Mammary epithelial cell (primary cell): ENCODE results near the gene TTC6.

ENCODE experiments used
- CTCF ChIP-seq, 2 donors: IDR thresholded peaks in 1 of 2; conservative IDR thresholded peaks in 1 of 2; 2 replicates each; pipeline ENCODE4 v1.5.1; 2011 to 2012; ENCODE audit warnings: inconsistent platforms in 2 of 2, low read length in 2 of 2, mild to moderate bottlenecking in 2 of 2, control low read depth in 1 of 2, low read depth in 1 of 2; ENCODE audit not compliant: insufficient read depth in 1 of 2; ENCODE audit errors: extremely low read depth in 1 of 2
- EZH2 ChIP-seq: IDR thresholded peaks from 2 replicates; pipeline ENCODE4 v1.6.1; 2012; ENCODE audit warnings: low read length, inconsistent platforms, borderline replicate concordance

GRCh38 chr14:37592482-37593408, 2.7 kb upstream of the TTC6 start:
- TF ChIP-seq CTCF (conservative IDR thresholded peaks at IDR 0.05 in 1 of 2, IDR thresholded peaks at IDR 0.05 in 1 of 2; ENCODE audit: extremely low read depth in 1 of 2, insufficient read depth in 1 of 2, low read depth in 1 of 2, low read length in 2 of 2) (no peak), EZH2 (peak; percentile 5)
